Naive thymus-derived CD4-positive, alpha-beta T cell (primary cell): ENCODE measurements around the gene RPGR. TPM values are rescaled to one million over a fixed set of nuclear protein-coding genes. Genes with fewer than 3 reads are reported as not detected.

Experiments
- ATAC-seq: fragments of 150-1000 bp; cut with Tn5 transposase; 2 replicates; pipeline ENCODE4 v1.10.0; 2021; ENCODE audit warnings: mild to moderate bottlenecking, moderate library complexity
- CTCF ChIA-PET: fragments of 350-600 bp; sonication (Branson Sonifier 250); formaldehyde crosslinking; loops from one replicate; lab custom pipeline; 2021; ENCODE audit warnings: antibody characterized with exemption; lab: Charles Lee
- POLR2A ChIA-PET: fragments of 350-600 bp; sonication (Branson Sonifier 250); formaldehyde crosslinking; loops from one replicate; lab custom pipeline; 2021; ENCODE audit warnings: antibody characterized with exemption, inconsistent platforms; lab: Charles Lee
- DNase-seq, 9 donors: peaks; one replicate each; pipeline versions ENCODE4 v3.0.0 to v3.0.0-alpha.2; 2020 to 2022; ENCODE audit warnings: mixed read lengths in 1 of 9
- H3K27ac ChIP-seq: one replicate; pipeline ENCODE4 v1.7.0; 2013; ENCODE audit warnings: mild to moderate bottlenecking, low read depth, low read length, moderate library complexity
- H3K27me3 ChIP-seq, 2 donors: one replicate each; pipeline ENCODE4 v1.7.0; 2013; ENCODE audit warnings: low read length in 2 of 2, mild to moderate bottlenecking in 2 of 2, moderate library complexity in 2 of 2; ENCODE audit not compliant: control insufficient read depth in 2 of 2, insufficient read depth in 2 of 2
- H3K36me3 ChIP-seq, 3 experiments: 1 replicate in 2 of 3; 2 replicates in 1 of 3; pipeline ENCODE4 v1.7.0; 2013; ENCODE audit warnings: low read length in 3 of 3, mild to moderate bottlenecking in 3 of 3, moderate library complexity in 1 of 3; ENCODE audit not compliant: insufficient read depth in 3 of 3, control insufficient read depth in 2 of 3
- H3K4me1 ChIP-seq, 2 donors: one replicate each; pipeline ENCODE4 v1.7.0; 2013; ENCODE audit warnings: low read length in 2 of 2, mild to moderate bottlenecking in 2 of 2, moderate library complexity in 1 of 2; ENCODE audit not compliant: control insufficient read depth in 2 of 2, insufficient read depth in 2 of 2
- H3K4me3 ChIP-seq: 2 replicates; pipeline ENCODE4 v1.7.0; 2013; ENCODE audit warnings: mild to moderate bottlenecking, low read length
- H3K9me3 ChIP-seq, 3 experiments: 1 replicate in 2 of 3; 2 replicates in 1 of 3; pipeline ENCODE4 v1.7.0; 2013; ENCODE audit warnings: low read length in 3 of 3; ENCODE audit not compliant: control insufficient read depth in 2 of 3
- H3K27ac Mint-ChIP-seq, 9 donors: one replicate each; pipeline ENCODE4 v1.8.0; 2020 to 2022; ENCODE audit warnings: mixed read lengths in 9 of 9, mild to moderate bottlenecking in 8 of 9, moderate library complexity in 5 of 9, inconsistent platforms in 2 of 9
- H3K27me3 Mint-ChIP-seq, 5 donors: one replicate each; pipeline ENCODE4 v1.8.0; 2021 to 2022; ENCODE audit warnings: mixed read lengths in 5 of 5, mild to moderate bottlenecking in 1 of 5
- H3K36me3 Mint-ChIP-seq, 5 donors: one replicate each; pipeline ENCODE4 v1.8.0; 2020 to 2022; ENCODE audit warnings: mixed read lengths in 5 of 5, mild to moderate bottlenecking in 3 of 5, inconsistent platforms in 1 of 5
- H3K4me1 Mint-ChIP-seq, 7 donors: one replicate each; pipeline ENCODE4 v1.8.0; 2020 to 2022; ENCODE audit warnings: mixed read lengths in 7 of 7, mild to moderate bottlenecking in 3 of 7, inconsistent platforms in 1 of 7
- H3K4me3 Mint-ChIP-seq, 10 donors: one replicate each; pipeline ENCODE4 v1.8.0; 2020 to 2022; ENCODE audit warnings: mild to moderate bottlenecking in 10 of 10, mixed read lengths in 10 of 10, moderate library complexity in 6 of 10, inconsistent platforms in 2 of 10
- H3K9me3 Mint-ChIP-seq, 11 donors: one replicate each; pipeline ENCODE4 v1.8.0; 2020 to 2022; ENCODE audit warnings: mixed read lengths in 11 of 11, mild to moderate bottlenecking in 4 of 11, inconsistent platforms in 1 of 11, moderate library complexity in 1 of 11
- intact Hi-C, 2 donors: fragments of 100-400 bp; cut with micrococcal nuclease; formaldehyde crosslinking; loops; one replicate each; pipeline ENCODE4 v1.15.1; 2023
- polyA plus RNA-seq, 2 donors: library from polyadenylated mRNA; unstranded; fragments of 300-500 nt; fragmentation: Illumina TruSeq; gene quantifications; one replicate each; pipeline ENCODE4 v1.2.3, GENCODE V29; 2021
- total RNA-seq, 6 experiments: library from RNA in 5 of 6; stranded (reverse) in 5 of 6; gene quantifications; 1 replicate in 5 of 6; 2 replicates in 1 of 6; pipeline ENCODE4 v1.2.3 and lab custom pipeline; 2021 to 2026

The RPGR gene
- total RNA-seq (10 to 100 TPM in 4 of 5 experiments, 1 to 10 TPM in 1; 4.3 to 26.0 (median 10.9) TPM), polyA plus RNA-seq (1 to 10 TPM; 4.8 to 5.9 TPM), total RNA-seq (lab: John Stamatoyannopoulos, UW) (27.5 reads per million, percentile 58 among the genes with 10 or more reads in this experiment)

DNA sequence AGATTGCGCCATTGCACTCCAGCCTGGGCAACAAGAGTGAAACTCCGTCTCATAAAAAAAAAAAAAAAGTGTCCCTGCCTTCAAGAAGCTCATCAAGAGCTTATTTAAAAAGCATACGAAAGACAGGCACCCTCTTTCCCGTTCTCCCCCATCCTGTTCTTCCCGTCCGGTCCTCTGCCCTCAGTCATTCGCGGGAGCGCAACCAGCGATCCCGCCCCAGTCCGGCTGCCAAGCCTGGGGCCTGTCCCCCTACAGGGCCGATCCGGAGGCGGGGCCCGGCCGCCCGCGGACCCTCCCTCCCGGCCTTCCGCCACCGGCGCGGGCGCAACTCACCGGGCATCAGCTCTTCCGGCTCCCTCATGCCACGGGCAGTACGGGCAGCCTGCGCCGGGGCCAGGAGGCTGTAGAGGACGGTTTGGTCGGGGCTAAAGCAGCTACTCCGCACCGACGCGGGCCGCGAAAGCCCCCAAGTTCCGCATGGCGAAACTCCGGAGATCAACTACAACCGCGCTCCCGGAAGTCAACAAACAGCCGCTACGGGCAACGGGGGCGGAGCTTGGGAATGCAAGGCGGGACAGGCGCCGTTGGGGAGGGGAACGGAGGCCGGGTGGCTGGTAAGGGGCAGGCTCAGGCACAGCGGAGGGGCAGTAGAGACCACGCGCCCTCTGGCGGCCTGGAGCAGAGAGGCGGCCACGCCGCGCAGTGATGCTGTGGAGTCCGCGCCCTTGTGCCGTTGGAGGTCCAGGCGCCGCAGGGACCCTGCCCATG is at the start of gene RPGR:
RPGR (minus strand) TSS at position 503 of the 768 bp plus-strand sequence; CDS start at position 361, 142 bp downstream.
- Mint-ChIP-seq H3K27me3 (no peaks in the 10 kb centered on the region), H3K36me3 (no peaks in the 10 kb centered on the region), H3K27ac (peak within 1 kb of the TSS; percentile 80 to 98 (median 93)), H3K4me1 (peaks cover 1 to 28% (median 26%) of the 10 kb centered on the region in 7 donors), H3K9me3 (peaks cover 0 to 3% (median 0%) of the 10 kb centered on the region in 11 donors), H3K4me3 (peak within 1 kb of the TSS; percentile 88 to 96 (median 92))
- ATAC-seq (peak; percentile 99), DNase-seq (peak; percentile 80 to 91 (median 88))
- H3K27ac ChIP-seq, result peak within 1 kb of the TSS; percentile 77
- H3K27me3 ChIP-seq, result no peaks in the 10 kb centered on the region
- peaks cover 0 to 12% of the 10 kb centered on the region in 2 donors for H3K4me1 ChIP-seq
- POLR2A ChIA-PET, result no interaction called here
- H3K4me3 ChIP-seq, result peak within 1 kb of the TSS; percentile 67
- intact Hi-C loops, result loop anchor here (1.0 to 5.0 kb wide), 10 partner anchors 67 to 582 kb away; partner anchors contain the start of genes DYNLT3 (in 2 of the 2), TSPAN7 (in 2 of the 2) and MID1IP1 (in 1 of the 2)
- CTCF ChIA-PET, result interaction anchor here (0.6 to 1.5 kb wide), 4 partner anchors 8 to 540 kb away, joined by 3 to 4 read pairs (median 4); no protein-coding TSS in a partner anchor
- H3K9me3 ChIP-seq, result no peaks in the 10 kb centered on the region
- H3K36me3 ChIP-seq, result no peaks in the 10 kb centered on the region

DNA sequence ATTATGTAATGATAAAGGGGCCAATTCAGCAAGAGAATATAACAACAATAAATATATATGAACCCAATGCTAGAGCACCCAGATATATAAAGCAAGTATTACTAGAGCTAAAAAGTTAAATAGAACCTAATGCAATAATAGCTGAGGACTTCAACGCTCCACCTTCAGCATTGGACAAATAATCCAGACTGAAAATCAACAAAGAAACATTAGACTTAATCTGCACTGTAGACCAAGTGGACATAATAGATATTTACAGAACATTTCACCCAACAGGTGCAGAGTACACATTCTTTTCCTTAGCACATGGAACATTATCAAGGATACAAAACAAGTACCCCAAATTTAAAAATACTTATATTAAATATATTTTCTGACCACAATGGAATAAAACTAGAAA is 49.4 kb upstream of the RPGR start:
- Histone ChIP-seq H3K36me3 (no peaks in the 10 kb centered on the region), H3K27ac (no peak overlapping the region), H3K27me3 (no peaks in the 10 kb centered on the region), H3K4me3 (no peak overlapping the region), H3K9me3 (no peaks in the 10 kb centered on the region), H3K4me1 (no peaks in the 10 kb centered on the region)
- H3K27me3 Mint-ChIP-seq, result peaks cover 2 to 12% (median 9%) of the 10 kb centered on the region in 5 donors
- ChIA-PET CTCF (no interaction called here), POLR2A (no interaction called here)
- no peak for ATAC-seq
- DNase-seq, result no peak
- no peak overlapping the region for H3K27ac Mint-ChIP-seq
- no peaks in the 10 kb centered on the region for H3K36me3 Mint-ChIP-seq
- H3K4me1 Mint-ChIP-seq, result no peaks in the 10 kb centered on the region
- no peak overlapping the region for H3K4me3 Mint-ChIP-seq
- intact Hi-C loops, result no loop called here
- peaks cover 0 to 4% (median 0%) of the 10 kb centered on the region in 11 donors for H3K9me3 Mint-ChIP-seq

DNA sequence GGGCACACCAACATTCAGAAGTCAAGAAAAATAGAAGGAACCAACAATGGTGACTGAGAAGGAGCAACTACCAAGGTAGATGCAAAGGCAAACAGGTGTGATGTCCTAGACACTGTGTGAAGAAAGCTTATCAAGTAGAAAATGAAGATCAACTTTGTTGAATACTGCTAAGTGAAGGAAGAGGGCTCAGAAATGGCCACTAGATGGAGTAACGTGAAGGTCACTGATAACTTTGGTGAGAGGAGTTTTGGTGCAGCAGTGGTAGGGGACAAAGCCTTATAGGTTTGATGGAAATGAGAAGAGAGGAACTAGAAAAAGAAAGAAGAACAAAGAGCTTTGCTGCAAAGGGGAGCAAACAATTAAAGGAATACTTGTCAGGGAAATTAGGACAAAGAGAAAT is 48.6 kb upstream of the RPGR start:
- Histone ChIP-seq H3K27ac (no peak overlapping the region), H3K36me3 (no peaks in the 10 kb centered on the region), H3K4me1 (no peaks in the 10 kb centered on the region), H3K4me3 (no peak overlapping the region), H3K27me3 (no peaks in the 10 kb centered on the region), H3K9me3 (no peaks in the 10 kb centered on the region)
- Mint-ChIP-seq H3K4me1 (no peaks in the 10 kb centered on the region), H3K9me3 (peaks cover 0 to 4% (median 0%) of the 10 kb centered on the region in 11 donors), H3K36me3 (no peaks in the 10 kb centered on the region), H3K4me3 (no peak overlapping the region), H3K27ac (no peak overlapping the region), H3K27me3 (peaks cover 0 to 17% (median 9%) of the 10 kb centered on the region in 5 donors)
- no peak for ATAC-seq
- no peak for DNase-seq
- ChIA-PET POLR2A (no interaction called here), CTCF (no interaction called here)
- intact Hi-C loops, result no loop called here

- Mint-ChIP-seq H3K27ac (no peak overlapping the region), H3K4me1 (no peaks in the 10 kb centered on the region), H3K9me3 (peaks cover 0 to 4% (median 0%) of the 10 kb centered on the region in 11 donors), H3K4me3 (no peak overlapping the region), H3K27me3 (peaks cover 0 to 18% (median 9%) of the 10 kb centered on the region in 5 donors), H3K36me3 (no peaks in the 10 kb centered on the region)
- no peaks in the 10 kb centered on the region for H3K4me1 ChIP-seq
- POLR2A ChIA-PET, result no interaction called here
- no peak overlapping the region for H3K27ac ChIP-seq
- no peaks in the 10 kb centered on the region for H3K27me3 ChIP-seq
- CTCF ChIA-PET, result no interaction called here
- H3K9me3 ChIP-seq, result no peaks in the 10 kb centered on the region
- ATAC-seq (no peak), DNase-seq (no peak)
- no peak overlapping the region for H3K4me3 ChIP-seq
- intact Hi-C loops, result no loop called here
- no peaks in the 10 kb centered on the region for H3K36me3 ChIP-seq
These were observed 47.1 kb upstream of the RPGR start for GRCh38 chrX:38374431-38374830.

GRCh38 chrX:38371641-38372040 is 44.3 kb upstream of the RPGR start:
- CTCF ChIA-PET, result no interaction called here
- no peak for ATAC-seq
- POLR2A ChIA-PET, result no interaction called here
- H3K4me3 ChIP-seq, result no peak overlapping the region
- Mint-ChIP-seq H3K27ac (no peak overlapping the region), H3K4me3 (no peak overlapping the region), H3K36me3 (no peaks in the 10 kb centered on the region), H3K9me3 (no peaks in the 10 kb centered on the region), H3K27me3 (peaks cover 0 to 16% (median 0%) of the 10 kb centered on the region in 5 donors), H3K4me1 (no peaks in the 10 kb centered on the region)
- H3K27me3 ChIP-seq, result no peaks in the 10 kb centered on the region
- no peaks in the 10 kb centered on the region for H3K9me3 ChIP-seq
- intact Hi-C loops, result no loop called here
- no peak for DNase-seq
- H3K27ac ChIP-seq, result no peak overlapping the region
- H3K4me1 ChIP-seq, result no peaks in the 10 kb centered on the region
- H3K36me3 ChIP-seq, result no peaks in the 10 kb centered on the region

DNA sequence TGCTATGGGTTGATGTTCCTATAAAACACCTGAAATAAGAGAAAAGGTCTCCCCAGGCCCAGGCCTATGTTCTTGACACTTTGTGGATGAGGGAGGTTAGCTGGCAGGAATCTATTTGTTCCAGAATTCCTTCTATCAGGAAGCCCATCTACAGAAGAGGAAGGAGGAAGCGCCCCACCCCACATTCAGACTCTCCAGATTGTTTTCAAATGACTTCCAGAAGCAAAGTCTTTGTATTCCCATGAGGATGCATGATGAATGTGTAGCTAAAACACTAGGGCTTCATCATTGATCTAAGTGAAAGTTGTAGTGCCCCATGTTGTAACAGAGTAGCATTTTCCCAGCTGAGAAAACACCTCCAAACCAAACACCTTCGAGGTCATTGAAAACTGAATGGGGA is 41.5 kb upstream of the RPGR start:
- Mint-ChIP-seq H3K36me3 (no peaks in the 10 kb centered on the region), H3K27ac (no peak overlapping the region), H3K4me3 (no peak overlapping the region), H3K9me3 (peaks cover 0 to 2% (median 0%) of the 10 kb centered on the region in 11 donors), H3K27me3 (peaks cover 0 to 16% (median 0%) of the 10 kb centered on the region in 5 donors), H3K4me1 (no peaks in the 10 kb centered on the region)
- ATAC-seq (no peak), DNase-seq (no peak)
- Histone ChIP-seq H3K36me3 (no peaks in the 10 kb centered on the region), H3K4me1 (no peaks in the 10 kb centered on the region), H3K27me3 (no peaks in the 10 kb centered on the region), H3K4me3 (no peak overlapping the region), H3K27ac (no peak overlapping the region), H3K9me3 (no peaks in the 10 kb centered on the region)
- CTCF ChIA-PET, result no interaction called here
- intact Hi-C loops, result no loop called here
- POLR2A ChIA-PET, result no interaction called here
